Adrenal gland (tissue), 12 donors: ENCODE measurements around the gene GJB2. TPM values are rescaled to one million over a fixed set of nuclear protein-coding genes. Genes with fewer than 3 reads are reported as not detected.

Source experiments
- DNase-seq, 7 donors: peaks; one replicate each; pipeline ENCODE4 v3.0.0-alpha.2; 2019 to 2020
- H3K27ac ChIP-seq, 5 donors: fragments of 200-600 bp; sonication (generic) in 4 of 5; 1 replicate in 3 of 5; 2 replicates in 2 of 5; pipeline versions ENCODE4 v1.5.1 to v1.8.0; 2016 to 2020; ENCODE audit warnings: mild to moderate bottlenecking in 1 of 5
- H3K27me3 ChIP-seq: fragments of 200-600 bp; 2 replicates; pipeline ENCODE4 v1.8.0; 2021
- H3K36me3 ChIP-seq, 2 donors: fragments of 200-600 bp; replicated peaks in 1 of 2; 1 replicate in 1 of 2; 2 replicates in 1 of 2; pipeline versions ENCODE4 v1.5.1 to v1.8.0; 2018 to 2022
- H3K4me1 ChIP-seq, 2 donors: fragments of 200-600 bp; replicated peaks in 1 of 2; 1 replicate in 1 of 2; 2 replicates in 1 of 2; pipeline versions ENCODE4 v1.5.1 to v1.8.0; 2018 to 2021
- H3K4me3 ChIP-seq, 4 donors: fragments of 200-600 bp; sonication (generic) in 3 of 4; one replicate each; pipeline ENCODE4 v1.5.1; 2016 to 2018
- H3K9me3 ChIP-seq, 3 donors: fragments of 200-600 bp; sonication (generic) in 1 of 3; replicated peaks in 1 of 3; 1 replicate in 2 of 3; 2 replicates in 1 of 3; pipeline versions ENCODE4 v1.5.1 to v1.8.0; 2016 to 2021
- CTCF ChIP-seq, 6 experiments: fragments of 450-650 bp in 4 of 6; fragments of 200-600 bp in 2 of 6; sonication (generic) in 1 of 6; IDR thresholded peaks; 1 replicate in 5 of 6; 2 replicates in 1 of 6; pipeline versions ENCODE4 v1.5.1 to v1.8.0; 2016 to 2021; ENCODE audit warnings: antibody characterized with exemption in 6 of 6, mild to moderate bottlenecking in 2 of 6, moderate library complexity in 1 of 6
- POLR2A ChIP-seq, 2 donors: fragments of 450-650 bp; IDR thresholded peaks; one replicate each; pipeline ENCODE4 v1.6.1; 2017; ENCODE audit warnings: antibody characterized with exemption in 2 of 2, mild to moderate bottlenecking in 2 of 2, moderate library complexity in 1 of 2
- WGBS, 4 donors: extraction: QIAGEN DNeasy Blood & Tissue Kit in 2 of 4; methylation state at CpG; one replicate each; pipeline versions ENCODE4 v1.1.5 to v1.1.7; 2013 to 2017; 5-methylcytosine and 5-hydroxymethylcytosine counted together
- intact Hi-C, 2 donors: fragments of 100-400 bp; cut with DNase I; formaldehyde crosslinking; loops; one replicate each; pipeline versions ENCODE4 v1.14.1 to v1.15.0; 2022 to 2023
- polyA plus RNA-seq, 3 donors: library from polyadenylated mRNA; stranded (reverse); fragments of 200-250 nt in 2 of 3; fragments of 350-450 nt in 1 of 3; fragmentation: Illumina TruSeq in 1 of 3; extraction: RNeasy Lipid Tissue Mini Kit (QIAGEN cat#74804) in 1 of 3; gene quantifications; one replicate each; pipeline ENCODE4 v1.2.3, GENCODE V29; 2013 to 2014
- total RNA-seq, 9 donors: library from RNA; depleted of rRNA in 4 of 9; stranded (reverse); fragments of >200 nt in 4 of 9; fragments of 120-200 nt in 1 of 9; fragmentation: NEBNext Ultra II Directional in 1 of 9; extraction: Animal tissue kit (Norgen Biotek cat#: 25700) in 1 of 9; gene quantifications; one replicate each; pipeline versions ENCODE4 v1.1.0 to v1.2.4, GENCODE V29; 2013 to 2023
- donor health status: healthy with polysubstance abuse.
- donor health status: Bipolar disorder and iron deficiency.
- donor health status: DM: yes; HTN: yes; CAD: no.
- donor health status: DM: no; HTN: no; CAD: no.
- donor health status: DM: no; HTN: no; CAD: no.
- donor health status: DM: yes; HTN: yes; CAD: no.

GJB2 gene
- total and polyA plus RNA-seq, 12 donors, result 0.24 to 0.88 (median 0.28) TPM; not detected in 2

DNA sequence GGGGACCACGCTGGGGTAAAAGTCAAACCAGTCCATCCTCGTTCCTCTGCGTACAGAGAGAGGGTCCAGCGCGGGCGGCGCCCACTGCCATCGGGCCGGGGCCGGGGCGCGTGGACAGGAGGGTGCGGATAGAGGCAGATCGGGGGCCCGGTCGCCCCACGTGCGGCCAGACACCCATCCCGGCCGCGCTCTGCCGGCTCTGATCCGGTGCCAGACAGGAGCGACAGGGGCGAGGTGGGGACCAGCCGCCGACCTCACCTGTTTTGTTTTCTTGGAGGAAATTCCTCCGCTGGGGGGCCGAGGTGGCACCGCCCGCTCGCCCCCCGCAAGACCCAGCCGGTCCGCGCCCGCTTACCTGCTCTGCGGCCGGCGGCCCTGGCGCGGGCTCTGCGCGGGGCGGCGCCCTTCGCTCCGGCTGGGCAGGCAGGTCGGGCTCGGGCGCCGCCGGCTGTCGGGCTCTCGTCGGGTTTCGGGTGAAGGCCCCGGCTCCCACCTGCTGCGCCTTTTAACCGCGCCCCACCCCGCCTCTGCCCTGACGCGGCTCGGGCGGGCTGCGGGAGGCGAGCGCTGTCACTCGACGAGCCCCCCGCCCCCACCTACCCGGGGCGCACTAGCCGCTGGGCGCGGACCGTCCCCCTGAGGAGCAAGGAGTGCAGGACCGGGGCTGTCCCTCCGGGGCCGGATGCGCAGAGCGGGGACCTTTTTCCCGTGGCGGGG lies 39.3 kb upstream of the GJB2 start, which contains the start of gene GJB6:
TSS of gene GJB6 (minus strand) at position 481 of the 717 bp plus-strand sequence. CDS start 8,839 bp downstream, outside the sequence.
- H3K4me3 ChIP-seq, result peak within 1 kb of the TSS in 1 of 4 donors; percentile 47
- intact Hi-C loops, result no loop called here
- H3K36me3 ChIP-seq, result no peaks in the 10 kb centered on the region
- WGBS, 4 donors, result 2 to 5% (median 2%) methylated on average over 7 to 85 of the region's 85 CpGs; no CpG with 5 or more reads in 1 of the 4 donors
- no peak within 1 kb of the TSS for H3K27ac ChIP-seq
- TF ChIP-seq CTCF (IDR thresholded peaks at IDR 0.05), result no peak
- TF ChIP-seq POLR2A (IDR thresholded peaks at IDR 0.05), result no peak
- peaks cover 0 to 7% of the 10 kb centered on the region in 2 donors for H3K4me1 ChIP-seq
- peaks cover 21% of the 10 kb centered on the region for H3K27me3 ChIP-seq
- H3K9me3 ChIP-seq, result no peaks in the 10 kb centered on the region
- DNase-seq, result no peak

DNA sequence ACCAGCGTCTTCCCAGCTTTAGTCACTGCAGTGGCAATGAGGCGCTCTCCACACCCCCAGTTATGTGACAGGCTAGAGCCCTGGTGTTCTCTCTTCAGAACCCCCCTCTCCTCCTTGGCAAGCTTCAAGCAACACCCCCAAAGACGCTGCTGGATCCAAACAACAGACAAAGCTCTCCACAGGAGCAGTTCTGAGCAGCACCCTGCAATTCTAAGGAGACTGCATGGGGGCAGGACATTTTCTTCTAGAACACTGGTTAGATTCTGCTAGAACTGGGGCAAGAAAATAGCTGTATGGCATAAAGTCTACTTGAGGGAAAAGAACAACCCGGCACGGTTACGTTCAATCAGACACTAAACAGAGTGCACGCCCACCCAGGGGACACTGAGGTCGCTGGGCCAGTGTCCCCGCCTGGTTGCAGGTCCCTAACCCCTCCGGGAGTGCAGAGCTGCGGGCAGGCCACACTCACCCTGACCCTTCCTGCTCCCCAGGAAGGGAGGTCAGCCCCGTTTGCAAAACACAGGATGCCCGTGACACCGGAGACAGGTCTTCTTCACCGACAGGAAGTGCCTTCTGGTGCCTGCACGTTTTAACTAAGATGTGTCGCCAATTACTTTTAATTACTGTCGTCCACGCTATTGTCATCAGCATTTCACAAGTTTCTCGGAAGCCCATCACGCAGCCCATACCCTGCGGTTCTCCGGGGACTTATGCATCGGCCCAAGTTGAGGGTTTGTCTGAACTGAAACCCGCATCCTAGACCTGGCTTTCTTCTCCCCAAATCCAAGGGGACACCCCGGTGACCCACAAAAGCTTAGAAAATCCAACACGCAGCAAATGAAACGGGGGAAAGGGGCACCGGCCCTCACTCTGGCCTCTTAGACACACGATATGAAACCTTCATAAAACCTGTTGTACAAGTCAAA lies 38.4 kb upstream of the GJB2 start:
- Histone ChIP-seq H3K36me3 (no peaks in the 10 kb centered on the region), H3K4me3 (peak overlapping the region in 1 of 4 donors; percentile 47), H3K27ac (no peak overlapping the region), H3K4me1 (peaks cover 0 to 7% of the 10 kb centered on the region in 2 donors), H3K9me3 (no peaks in the 10 kb centered on the region), H3K27me3 (peaks cover 21% of the 10 kb centered on the region)
- intact Hi-C loops, result no loop called here
- 29 to 42% (median 35%) methylated on average over 27 to 30 of the region's 30 CpGs for WGBS, 4 donors
- no peak for DNase-seq
- TF ChIP-seq CTCF (IDR thresholded peaks at IDR 0.05) (no peak), POLR2A (IDR thresholded peaks at IDR 0.05) (no peak)

DNA sequence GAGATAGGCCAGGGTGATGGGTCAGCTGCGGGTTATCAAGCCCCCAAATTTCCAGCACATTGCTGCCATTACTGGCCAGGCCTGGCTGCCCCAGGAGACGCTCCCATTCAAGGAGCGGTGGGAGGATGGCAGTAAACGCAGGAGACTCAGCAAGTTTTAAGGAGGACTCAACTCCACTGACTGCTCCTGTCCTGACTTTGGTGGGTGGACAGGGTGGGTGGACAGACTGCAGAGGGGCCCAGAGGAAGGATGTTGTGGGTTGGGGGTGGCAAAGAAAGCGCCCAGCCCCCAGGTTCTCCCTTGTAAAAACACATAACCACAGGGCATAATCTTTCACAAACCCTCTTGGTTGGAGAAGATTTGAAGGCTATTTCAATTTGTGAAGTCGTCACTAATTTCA lies 35.0 kb upstream of the GJB2 start:
- H3K27me3 ChIP-seq, result peaks cover 20% of the 10 kb centered on the region
- H3K36me3 ChIP-seq, result no peaks in the 10 kb centered on the region
- H3K4me1 ChIP-seq, result peaks cover 0 to 7% of the 10 kb centered on the region in 2 donors
- intact Hi-C loops, result no loop called here
- no peak for DNase-seq
- TF ChIP-seq CTCF (IDR thresholded peaks at IDR 0.05), result no peak
- no peak for TF ChIP-seq POLR2A (IDR thresholded peaks at IDR 0.05)
- no peak overlapping the region for H3K4me3 ChIP-seq
- WGBS, 4 donors, result 59 to 94% (median 67%) methylated on average over 2 to 6 of the region's 6 CpGs
- H3K9me3 ChIP-seq, result no peaks in the 10 kb centered on the region
- no peak overlapping the region for H3K27ac ChIP-seq

GRCh38 chr13:20227288-20227687 lies 34.5 kb upstream of the GJB2 start:
- no peaks in the 10 kb centered on the region for H3K36me3 ChIP-seq
- H3K4me3 ChIP-seq, result no peak overlapping the region
- TF ChIP-seq CTCF (IDR thresholded peaks at IDR 0.05), result no peak
- TF ChIP-seq POLR2A (IDR thresholded peaks at IDR 0.05), result no peak
- H3K9me3 ChIP-seq, result no peaks in the 10 kb centered on the region
- H3K27me3 ChIP-seq, result peaks cover 15% of the 10 kb centered on the region
- H3K27ac ChIP-seq, result no peak overlapping the region
- no peak for DNase-seq
- 80 to 91% (median 85%) methylated on average over 6 to 8 of the region's 8 CpGs for WGBS, 4 donors
- intact Hi-C loops, result no loop called here
- peaks cover 0 to 7% of the 10 kb centered on the region in 2 donors for H3K4me1 ChIP-seq
